Gastroesophageal sphincter (tissue), 4 donors: ENCODE results near the gene TMEM170B. TPM values are rescaled to one million over a fixed set of nuclear protein-coding genes. Genes with fewer than 3 reads are reported as not detected.
A peak's percentile ranks its signal among the peaks of the same experiment; 100 is the strongest.

ENCODE experiments used
- ATAC-seq: fragments of 150-250 bp; one replicate; pipeline ENCODE4 v1.9.1; 2016; ENCODE audit warnings: mild to moderate bottlenecking, moderate library complexity
- H3K27ac ChIP-seq, 4 donors: fragments of 200-600 bp; sonication (generic) in 3 of 4; 1 replicate in 3 of 4; 2 replicates in 1 of 4; pipeline ENCODE4 v1.5.1; 2016 to 2019
- H3K27me3 ChIP-seq: fragments of 200-600 bp; sonication (generic); one replicate; pipeline ENCODE4 v1.5.1; 2019
- H3K36me3 ChIP-seq, 2 donors: fragments of 200-600 bp; sonication (generic); one replicate each; pipeline ENCODE4 v1.5.1; 2019; ENCODE audit warnings: control low read depth in 1 of 2
- H3K4me1 ChIP-seq, 3 donors: fragments of 200-600 bp; sonication (generic); 1 replicate in 2 of 3; 2 replicates in 1 of 3; pipeline ENCODE4 v1.5.1; 2016 to 2019; ENCODE audit warnings: control low read depth in 2 of 3
- H3K4me3 ChIP-seq, 2 donors: fragments of 200-600 bp; sonication (generic); one replicate each; pipeline ENCODE4 v1.5.1; 2019; ENCODE audit warnings: mild to moderate bottlenecking in 1 of 2, moderate library complexity in 1 of 2
- H3K9me3 ChIP-seq, 3 donors: fragments of 200-600 bp; sonication (generic); one replicate each; pipeline ENCODE4 v1.5.1; 2017 to 2019; ENCODE audit warnings: control low read depth in 2 of 3
- CTCF ChIP-seq, 4 experiments: fragments of 200-600 bp in 2 of 4; fragments of 450-650 bp in 2 of 4; sonication (generic) in 1 of 4; IDR thresholded peaks; one replicate each; pipeline ENCODE4 v1.5.1; 2017 to 2019; ENCODE audit warnings: antibody characterized with exemption in 4 of 4, mild to moderate bottlenecking in 2 of 4, moderate library complexity in 2 of 4
- EP300 ChIP-seq: sonication (generic); formaldehyde crosslinking; IDR thresholded peaks from one replicate; pipeline ENCODE4 v1.6.1; 2017; ENCODE audit warnings: antibody characterized with exemption, mild to moderate bottlenecking
- POLR2A ChIP-seq, 2 donors: fragments of 450-650 bp; IDR thresholded peaks; one replicate each; pipeline ENCODE4 v1.6.1; 2017; ENCODE audit warnings: antibody characterized with exemption in 2 of 2, mild to moderate bottlenecking in 2 of 2, moderate library complexity in 1 of 2
- POLR2AphosphoS5 ChIP-seq: sonication (generic); formaldehyde crosslinking; IDR thresholded peaks from one replicate; pipeline ENCODE4 v1.6.1; 2017; ENCODE audit warnings: antibody characterized with exemption
- WGBS, 2 donors: methylation state at CpG; one replicate each; pipeline ENCODE4 v1.1.5; 2018; ENCODE audit warnings: low coverage in 1 of 2; 5-methylcytosine and 5-hydroxymethylcytosine counted together
- total RNA-seq, 4 donors: library from RNA; depleted of rRNA; stranded (reverse); fragments of >200 nt; gene quantifications; one replicate each; pipeline ENCODE4 v1.1.0, GENCODE V29; 2016

Gene TMEM170B
- total RNA-seq, 4 donors from 2014 or later = 8.0 to 8.6 (median 8.3) TPM

- TF ChIP-seq POLR2A (IDR thresholded peaks at IDR 0.05) (no peak), POLR2AphosphoS5 (no peak), EP300 (no peak), CTCF (IDR thresholded peaks at IDR 0.05) (no peak)
- WGBS, 2 donors = 88 to 100% methylated on average over 1 to 5 of the region's 5 CpGs
- no peaks in the 10 kb centered on the region for H3K9me3 ChIP-seq
- H3K36me3 ChIP-seq = no peaks in the 10 kb centered on the region
- peaks cover 0 to 12% (median 0%) of the 10 kb centered on the region in 3 donors for H3K4me1 ChIP-seq
- no peaks in the 10 kb centered on the region for H3K27me3 ChIP-seq
- no peak for ATAC-seq
- H3K4me3 ChIP-seq = no peak overlapping the region
- H3K27ac ChIP-seq = peak overlapping the region in 3 of 4 donors; percentile 23 to 61 (median 46)
These were observed 77.7 kb downstream of the TMEM170B start for GRCh38 chr6:11615214-11615602.

- Histone ChIP-seq H3K27ac (peak overlapping the region in 3 of 4 donors; percentile 1 to 42 (median 37)), H3K36me3 (no peaks in the 10 kb centered on the region), H3K27me3 (no peaks in the 10 kb centered on the region), H3K4me1 (peaks cover 0 to 12% (median 0%) of the 10 kb centered on the region in 3 donors), H3K4me3 (no peak overlapping the region), H3K9me3 (no peaks in the 10 kb centered on the region)
- peak; percentile 64 for ATAC-seq
- 30 to 54% methylated on average over 3 to 4 of the region's 5 CpGs for WGBS, 2 donors
- TF ChIP-seq EP300 = no peak
- no peak for TF ChIP-seq CTCF (IDR thresholded peaks at IDR 0.05)
- no peak for TF ChIP-seq POLR2A (IDR thresholded peaks at IDR 0.05)
- no peak for TF ChIP-seq POLR2AphosphoS5
These were observed 78.7 kb downstream of the TMEM170B start for GRCh38 chr6:11616200-11616611.

- Histone ChIP-seq H3K36me3 (no peaks in the 10 kb centered on the region), H3K27ac (no peak overlapping the region), H3K9me3 (no peaks in the 10 kb centered on the region), H3K4me1 (peaks cover 0 to 10% (median 0%) of the 10 kb centered on the region in 3 donors), H3K27me3 (no peaks in the 10 kb centered on the region), H3K4me3 (no peak overlapping the region)
- TF ChIP-seq EP300 (no peak), CTCF (IDR thresholded peaks at IDR 0.05) (no peak), POLR2AphosphoS5 (no peak), POLR2A (IDR thresholded peaks at IDR 0.05) (no peak)
- no peak for ATAC-seq
- 58 to 67% methylated on average over 4 of the region's 4 CpGs for WGBS, 2 donors
These were observed 81.0 kb downstream of the TMEM170B start for GRCh38 chr6:11618533-11618932.

DNA sequence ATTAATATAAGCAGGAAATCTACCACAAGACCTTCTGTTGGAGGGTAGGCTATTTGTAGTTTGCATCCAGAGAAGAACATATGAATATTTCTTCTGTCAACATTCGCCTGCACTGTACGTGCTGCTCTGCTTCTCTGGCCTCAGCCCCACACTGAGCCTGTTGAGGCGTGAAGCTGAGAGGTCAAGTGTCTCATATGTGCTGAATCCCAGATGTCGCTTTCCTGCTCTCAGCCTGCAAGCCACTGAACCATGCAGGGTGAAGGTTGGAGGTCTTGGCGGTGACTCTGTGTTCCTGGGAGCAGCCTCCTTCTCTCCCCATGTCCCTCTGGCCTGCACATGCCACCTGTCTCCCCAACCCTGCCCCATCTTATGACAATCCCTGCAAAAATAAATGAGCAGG is 83.6 kb downstream of the TMEM170B start:
- WGBS, 2 donors = 79 to 100% methylated on average over 2 to 3 of the region's 5 CpGs

More for the DNA sequence above, 83.6 kb downstream of the TMEM170B start:
- H3K27me3 ChIP-seq = no peaks in the 10 kb centered on the region
- H3K27ac ChIP-seq = no peak overlapping the region
- no peak overlapping the region for H3K4me3 ChIP-seq
- no peaks in the 10 kb centered on the region for H3K4me1 ChIP-seq
- H3K9me3 ChIP-seq = no peaks in the 10 kb centered on the region
- no peaks in the 10 kb centered on the region for H3K36me3 ChIP-seq
- ATAC-seq = no peak
- no peak for TF ChIP-seq POLR2A (IDR thresholded peaks at IDR 0.05)
- TF ChIP-seq CTCF (IDR thresholded peaks at IDR 0.05) = no peak
- TF ChIP-seq POLR2AphosphoS5 = no peak
- TF ChIP-seq EP300 = no peak
